ENCODE measurements around the gene TXNDC17.

GRCh38 chr17:6677158-6677831, 36.4 kb downstream of the TXNDC17 start:
- TF ChIP-seq TARDBP (IDR thresholded peaks at IDR 0.05): no peak
- TF ChIP-seq BHLHE40 (IDR thresholded peaks at IDR 0.05; ENCODE audit: borderline replicate concordance): no peak
- TF ChIP-seq ZNF384 (IDR thresholded peaks at IDR 0.05): no peak
- no peak for TF ChIP-seq LEF1 (IDR thresholded peaks at IDR 0.05; ENCODE audit: borderline replicate concordance)
- TF ChIP-seq CTBP1 (IDR thresholded peaks at IDR 0.05; ENCODE audit: borderline replicate concordance): no peak
- TF ChIP-seq ELF4 (IDR thresholded peaks at IDR 0.05): no peak
- TF ChIP-seq PKNOX1 (IDR thresholded peaks at IDR 0.05): no peak
- TF ChIP-seq SUZ12 (IDR thresholded peaks at IDR 0.05): no peak
- TF ChIP-seq L3MBTL2 (conservative IDR thresholded peaks at IDR 0.05): peak; percentile 32; the same call in 1 of the 2 replicates
- TF ChIP-seq FOXA1 (IDR thresholded peaks at IDR 0.05): no peak
